NCI-H2107 treated with DMSO at 0.1 percent for 48 hours (cell line): ENCODE data around the gene ZNF844.
"Not testable (repeated sequence)": the region's sequence is repeated elsewhere in the genome, so short reads cannot be mapped to it uniquely, and the experiment has no call there.

Experiments used
- DNase-seq: peaks from one replicate; lab custom pipeline; 2025; ENCODE audit not compliant: unreplicated experiment; lab: John Stamatoyannopoulos, UW

Gene ZNF844

DNA sequence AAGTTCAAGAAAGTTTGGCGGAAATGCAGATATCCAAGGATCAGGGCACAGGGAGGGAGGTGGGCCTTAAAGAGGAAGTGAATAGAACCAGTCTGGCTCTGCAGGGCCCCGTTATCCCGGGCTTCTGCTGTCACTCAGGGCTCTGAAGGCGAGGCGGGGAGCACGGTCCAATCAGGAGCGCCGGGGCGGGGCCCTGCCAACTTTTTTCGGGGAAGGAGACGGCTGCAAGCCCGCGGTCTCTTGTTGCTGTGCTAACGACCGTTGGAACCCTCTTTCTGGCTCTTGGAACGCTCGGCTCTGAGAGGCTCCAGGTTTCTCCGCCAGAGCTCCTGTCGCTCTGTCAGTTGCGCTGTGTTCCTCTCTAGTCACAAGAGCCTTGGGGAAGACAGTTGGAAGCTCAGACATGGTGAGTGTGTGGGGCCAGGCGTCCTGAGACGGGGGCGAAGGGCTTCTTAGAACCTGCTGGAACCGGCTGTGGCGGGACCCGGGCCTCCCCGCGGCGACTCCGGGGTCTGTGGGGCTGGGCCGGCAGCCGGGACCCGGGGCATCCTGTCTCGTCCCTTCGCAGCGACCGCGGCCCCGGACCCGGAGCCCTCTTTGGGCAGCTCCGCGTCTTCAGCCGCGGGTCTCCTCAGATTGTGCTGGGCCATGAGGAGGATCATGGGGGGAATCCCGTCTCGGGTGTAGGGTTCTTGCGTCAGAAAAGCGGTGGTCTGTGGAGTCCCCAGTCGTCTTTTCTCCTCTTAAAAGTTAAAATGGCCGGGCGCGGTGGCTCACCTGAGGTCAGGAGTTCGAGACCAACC is 27.7 kb downstream of the ZNF844 start:
- DNase-seq = no peak

DNA sequence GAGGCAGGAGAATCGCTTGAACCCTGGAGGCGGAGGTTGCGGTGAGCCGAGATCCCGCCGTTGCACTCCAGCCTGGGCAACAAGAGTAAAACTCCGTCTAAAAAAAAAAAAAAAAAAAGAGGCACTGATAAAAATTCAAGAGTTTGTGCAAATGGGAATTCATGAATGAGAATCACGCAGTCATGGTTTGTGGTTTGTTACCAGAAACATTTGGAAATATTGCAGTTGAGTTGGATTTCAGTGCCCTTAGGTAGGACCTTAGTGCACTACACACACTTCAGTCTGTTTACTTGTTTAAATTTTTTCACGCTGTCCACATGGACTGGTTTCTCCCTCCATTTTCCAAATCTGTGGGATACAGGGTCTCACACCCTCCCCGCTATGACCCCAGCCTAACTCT is 28.4 kb downstream of the ZNF844 start:
- no peak for DNase-seq

DNA sequence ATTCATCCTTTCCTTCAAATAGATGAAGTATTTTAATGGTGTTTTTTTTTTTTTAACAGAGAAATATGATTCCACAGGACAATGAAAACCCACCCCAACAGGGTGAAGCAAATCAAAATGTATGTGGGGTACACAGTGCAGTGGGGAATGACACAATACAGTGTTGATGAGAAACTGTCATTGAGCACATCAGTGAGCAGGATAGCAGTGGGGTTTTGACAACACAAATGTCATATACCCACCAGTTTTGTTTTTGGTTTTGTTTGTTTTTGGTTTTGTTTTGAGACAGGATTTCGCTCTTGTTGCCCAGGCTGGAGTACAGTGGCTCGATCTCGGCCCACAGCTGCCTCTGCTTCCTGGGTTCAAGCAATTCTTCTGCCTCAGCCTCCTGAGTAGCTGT is 29.2 kb downstream of the ZNF844 start:
- no peak for DNase-seq

- no peak for DNase-seq
Measured at GRCh38 chr19:12095111-12095790, 30.7 kb downstream of the ZNF844 start.

- no peak for DNase-seq
Measured at GRCh38 chr19:12098040-12098439, 33.5 kb downstream of the ZNF844 start.

- DNase-seq = not testable (repeated sequence)
Measured at GRCh38 chr19:12103909-12104308, 39.4 kb downstream of the ZNF844 start.

DNA sequence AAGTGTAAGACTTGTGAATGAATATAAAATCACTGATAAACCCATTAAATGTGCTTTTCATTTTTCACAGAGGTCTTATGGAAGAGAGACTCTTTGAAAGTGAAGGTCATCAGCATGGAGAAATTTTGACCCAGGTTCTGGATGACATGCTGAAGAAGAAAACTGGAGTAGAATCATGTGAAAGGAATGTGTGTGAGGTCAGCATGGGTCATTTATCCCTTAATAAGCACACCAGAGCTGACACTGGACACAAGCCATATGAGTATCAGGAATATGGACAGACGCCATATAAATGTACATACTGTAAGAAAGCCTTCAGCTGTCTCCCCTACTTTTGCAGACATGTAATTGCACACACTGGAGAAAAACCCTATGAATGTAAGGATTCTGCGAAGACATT is 46.6 kb downstream of the ZNF844 start:
- no peak for DNase-seq

DNA sequence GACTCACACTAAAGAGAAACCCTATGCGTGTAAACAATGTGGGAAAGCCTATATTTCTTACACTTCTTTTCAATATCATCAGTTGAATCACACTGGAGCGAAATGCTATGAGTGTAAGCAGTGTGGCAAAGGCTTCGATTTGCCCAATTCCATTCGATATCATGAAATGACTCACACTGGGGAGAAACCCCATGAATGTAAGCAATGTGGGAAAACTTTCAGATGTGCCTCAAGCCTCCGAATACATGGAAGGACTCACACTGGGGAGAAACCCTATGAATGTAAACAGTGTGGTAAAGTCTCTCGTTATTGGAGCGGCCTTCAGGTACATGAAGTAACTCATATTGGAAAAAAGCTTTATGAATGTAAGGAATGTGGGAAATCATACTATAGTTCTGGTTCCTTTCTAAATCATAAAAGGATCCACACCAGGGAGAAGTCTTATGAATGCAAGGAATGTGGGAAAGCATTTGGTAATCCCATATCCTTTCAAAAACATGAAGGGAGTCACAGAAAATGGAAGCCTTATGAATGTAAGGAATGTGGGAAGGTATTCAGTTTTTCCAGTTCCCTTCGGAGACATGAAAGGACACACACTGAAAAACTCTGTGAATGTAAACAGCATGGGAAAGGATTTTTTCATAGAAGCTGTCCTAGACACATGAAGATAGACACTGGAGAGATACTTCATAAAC is 47.6 kb downstream of the ZNF844 start:
- DNase-seq = no peak

DNA sequence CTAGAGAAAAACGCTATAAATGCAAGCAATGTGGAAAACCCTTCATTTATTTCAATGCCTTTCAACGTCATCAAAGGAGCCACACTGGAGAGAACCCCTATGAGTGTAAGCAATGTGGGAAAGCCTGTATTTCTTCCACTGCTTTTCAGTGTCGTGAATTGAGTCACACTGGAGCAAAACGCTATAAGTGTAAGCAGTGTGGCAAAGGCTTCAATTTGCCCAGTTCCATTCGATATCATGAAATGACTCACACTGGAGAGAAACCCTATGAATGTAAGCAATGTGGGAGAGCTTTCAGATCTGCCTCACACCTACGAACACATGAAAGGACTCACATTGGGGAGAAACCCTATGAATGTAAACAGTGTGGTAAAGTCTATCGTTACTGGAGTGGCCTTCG is 48.2 kb downstream of the ZNF844 start:
- no peak for DNase-seq

- DNase-seq = no peak
Measured at GRCh38 chr19:12113121-12113520, 48.6 kb downstream of the ZNF844 start.

GRCh38 chr19:12117201-12117970 is 52.9 kb downstream of the ZNF844 start:
- DNase-seq = no peak

GRCh38 chr19:12126707-12127106 is 62.2 kb downstream of the ZNF844 start:
- no peak for DNase-seq
